Loucy (cell line): ENCODE data around the gene SCFD1.
A peak's percentile ranks its signal among the peaks of the same experiment; 100 is the strongest.

Experiments
- H2AFZ ChIP-seq: fragments of 200-600 bp; sonication (generic); 2 replicates; pipeline ENCODE4 v1.6.0; 2016; ENCODE audit warnings: antibody characterized with exemption, mild to moderate bottlenecking, low read length, moderate library complexity
- H3F3A ChIP-seq: fragments of 200-600 bp; 2 replicates; pipeline ENCODE4 v1.6.0; 2016; ENCODE audit warnings: antibody characterized with exemption, low read depth, mild to moderate bottlenecking
- H3K27me3 ChIP-seq: fragments of 200-600 bp; sonication (generic); 2 replicates; pipeline ENCODE4 v1.6.1; 2014; ENCODE audit warnings: low read length, mild to moderate bottlenecking; ENCODE audit not compliant: insufficient read depth, poor library complexity, severe bottlenecking
- H3K36me3 ChIP-seq: fragments of 200-600 bp; sonication (generic); 2 replicates; pipeline ENCODE4 v1.6.1; 2016; ENCODE audit warnings: low read length; ENCODE audit not compliant: insufficient read depth
- H3K4me1 ChIP-seq: fragments of 200-600 bp; sonication (generic); 2 replicates; pipeline ENCODE4 v1.5.1; 2014; ENCODE audit warnings: low read length, mild to moderate bottlenecking; ENCODE audit not compliant: insufficient read depth, poor library complexity, severe bottlenecking
- H3K4me2 ChIP-seq: fragments of 200-600 bp; sonication (generic); 2 replicates; pipeline ENCODE4 v1.6.0; 2014; ENCODE audit warnings: antibody characterized with exemption, low read length, low read depth, mild to moderate bottlenecking; ENCODE audit not compliant: poor library complexity, severe bottlenecking
- H3K4me3 ChIP-seq: fragments of 200-600 bp; sonication (generic); 2 replicates; pipeline ENCODE4 v1.5.1; 2014; ENCODE audit warnings: low read length, mild to moderate bottlenecking, mixed read lengths; ENCODE audit not compliant: poor library complexity, severe bottlenecking
- H3K79me2 ChIP-seq: fragments of 200-600 bp; sonication (generic); 2 replicates; pipeline ENCODE4 v1.6.1; 2014; ENCODE audit warnings: low read length; ENCODE audit not compliant: insufficient read depth
- H3K9ac ChIP-seq: fragments of 200-600 bp; sonication (generic); 2 replicates; pipeline ENCODE4 v1.6.0; 2014; ENCODE audit warnings: mild to moderate bottlenecking, low read depth, low read length, moderate library complexity; ENCODE audit not compliant: poor library complexity, severe bottlenecking
- H3K9me2 ChIP-seq: fragments of 200-600 bp; sonication (generic); replicated peaks from 2 replicates; pipeline ENCODE4 v1.6.1; 2016; ENCODE audit warnings: low read depth, low read length, mixed read lengths
- H3K9me3 ChIP-seq: fragments of 200-600 bp; sonication (generic); 2 replicates; pipeline ENCODE4 v1.6.1; 2014; ENCODE audit warnings: mild to moderate bottlenecking, antibody characterized with exemption, low read length, low read depth; ENCODE audit not compliant: insufficient read depth
- H4K20me1 ChIP-seq: fragments of 200-600 bp; sonication (generic); 2 replicates; pipeline ENCODE4 v1.6.0; 2014; ENCODE audit warnings: antibody characterized with exemption, low read length, mild to moderate bottlenecking; ENCODE audit not compliant: insufficient read depth, poor library complexity, severe bottlenecking
- EZH2phosphoT487 ChIP-seq: fragments of 200-600 bp; IDR thresholded peaks from 2 replicates; pipeline ENCODE4 v1.6.1; 2018; ENCODE audit warnings: antibody characterized with exemption, mild to moderate bottlenecking, moderate library complexity, borderline replicate concordance
- TF ChIP-seq, protein P1 (sequence below): fragments of 200-600 bp; sonication (generic); conservative IDR thresholded peaks from 2 replicates; pipeline ENCODE4 v1.5.1; 2014; ENCODE audit warnings: mild to moderate bottlenecking, antibody characterized with exemption, low read length

SCFD1 gene

DNA sequence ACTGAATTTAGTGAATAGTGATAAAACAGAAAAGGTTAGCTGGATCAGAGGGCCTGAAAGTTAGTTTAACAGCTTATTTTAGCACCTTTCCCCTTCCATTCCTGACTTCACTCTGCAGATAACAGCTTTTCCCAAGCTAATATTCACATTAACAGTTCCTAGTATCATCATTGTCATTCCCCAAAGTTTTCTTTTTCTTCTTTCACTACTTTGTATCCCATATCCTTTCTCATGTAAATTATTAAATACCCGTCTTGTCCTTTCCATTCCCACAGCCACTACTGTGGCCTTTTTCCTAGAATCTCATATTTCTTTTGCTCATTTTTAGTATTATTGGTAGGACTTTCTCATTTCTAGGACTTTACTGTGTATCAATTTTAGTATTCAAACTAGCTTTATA lies 70.5 kb downstream of the SCFD1 start:
- Histone ChIP-seq H3K9ac (no peak overlapping the region), H3F3A (no peaks in the 10 kb centered on the region), H3K4me3 (no peak overlapping the region), H3K9me2 (no peaks in the 10 kb centered on the region), H3K4me2 (no peak overlapping the region), H2AFZ (no peak overlapping the region), H3K79me2 (no peaks in the 10 kb centered on the region), H4K20me1 (no peaks in the 10 kb centered on the region), H3K36me3 (peaks cover 27% of the 10 kb centered on the region; the same call in 1 of the 2 replicates), H3K9me3 (no peaks in the 10 kb centered on the region), H3K27me3 (no peaks in the 10 kb centered on the region), H3K4me1 (peaks cover 4% of the 10 kb centered on the region)
- TF ChIP-seq, protein P1, sequence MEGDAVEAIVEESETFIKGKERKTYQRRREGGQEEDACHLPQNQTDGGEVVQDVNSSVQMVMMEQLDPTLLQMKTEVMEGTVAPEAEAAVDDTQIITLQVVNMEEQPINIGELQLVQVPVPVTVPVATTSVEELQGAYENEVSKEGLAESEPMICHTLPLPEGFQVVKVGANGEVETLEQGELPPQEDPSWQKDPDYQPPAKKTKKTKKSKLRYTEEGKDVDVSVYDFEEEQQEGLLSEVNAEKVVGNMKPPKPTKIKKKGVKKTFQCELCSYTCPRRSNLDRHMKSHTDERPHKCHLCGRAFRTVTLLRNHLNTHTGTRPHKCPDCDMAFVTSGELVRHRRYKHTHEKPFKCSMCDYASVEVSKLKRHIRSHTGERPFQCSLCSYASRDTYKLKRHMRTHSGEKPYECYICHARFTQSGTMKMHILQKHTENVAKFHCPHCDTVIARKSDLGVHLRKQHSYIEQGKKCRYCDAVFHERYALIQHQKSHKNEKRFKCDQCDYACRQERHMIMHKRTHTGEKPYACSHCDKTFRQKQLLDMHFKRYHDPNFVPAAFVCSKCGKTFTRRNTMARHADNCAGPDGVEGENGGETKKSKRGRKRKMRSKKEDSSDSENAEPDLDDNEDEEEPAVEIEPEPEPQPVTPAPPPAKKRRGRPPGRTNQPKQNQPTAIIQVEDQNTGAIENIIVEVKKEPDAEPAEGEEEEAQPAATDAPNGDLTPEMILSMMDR = no peak
- TF ChIP-seq EZH2phosphoT487 = no peak

DNA sequence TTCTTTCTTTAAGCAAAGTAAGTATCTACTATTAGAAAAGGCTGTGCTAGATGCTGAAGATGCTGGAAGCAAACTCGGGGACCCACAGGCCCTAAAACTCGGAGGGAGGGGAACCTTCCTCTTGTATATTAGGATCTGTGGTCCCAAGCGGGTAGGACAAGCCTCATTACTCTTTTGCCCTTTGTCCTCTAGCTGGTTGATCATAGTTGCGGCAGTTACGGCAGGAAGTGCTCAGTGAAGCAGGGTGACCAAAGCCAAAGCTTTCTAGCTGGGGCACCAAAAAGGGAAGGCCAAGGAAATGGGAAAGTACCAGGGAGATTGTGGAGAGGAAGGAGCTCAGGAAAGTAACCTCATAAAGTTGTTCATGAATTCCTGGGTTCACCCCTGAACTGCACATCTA lies 76.3 kb downstream of the SCFD1 start:
- H3F3A ChIP-seq = no peaks in the 10 kb centered on the region
- no peak overlapping the region for H3K4me3 ChIP-seq
- H2AFZ ChIP-seq = no peak overlapping the region; the same call in 1 of the 2 replicates
- H3K27me3 ChIP-seq = no peaks in the 10 kb centered on the region
- H3K36me3 ChIP-seq = peaks cover 46% of the 10 kb centered on the region; the same call in 1 of the 2 replicates
- TF ChIP-seq, protein P1 = no peak
- no peak for TF ChIP-seq EZH2phosphoT487
- peaks cover 18% of the 10 kb centered on the region for H3K4me1 ChIP-seq
- no peaks in the 10 kb centered on the region for H4K20me1 ChIP-seq
- H3K9ac ChIP-seq = no peak overlapping the region
- peak overlapping the region; percentile 35 for H3K4me2 ChIP-seq
- H3K9me3 ChIP-seq = no peaks in the 10 kb centered on the region
- no peaks in the 10 kb centered on the region for H3K9me2 ChIP-seq
- no peaks in the 10 kb centered on the region for H3K79me2 ChIP-seq

DNA sequence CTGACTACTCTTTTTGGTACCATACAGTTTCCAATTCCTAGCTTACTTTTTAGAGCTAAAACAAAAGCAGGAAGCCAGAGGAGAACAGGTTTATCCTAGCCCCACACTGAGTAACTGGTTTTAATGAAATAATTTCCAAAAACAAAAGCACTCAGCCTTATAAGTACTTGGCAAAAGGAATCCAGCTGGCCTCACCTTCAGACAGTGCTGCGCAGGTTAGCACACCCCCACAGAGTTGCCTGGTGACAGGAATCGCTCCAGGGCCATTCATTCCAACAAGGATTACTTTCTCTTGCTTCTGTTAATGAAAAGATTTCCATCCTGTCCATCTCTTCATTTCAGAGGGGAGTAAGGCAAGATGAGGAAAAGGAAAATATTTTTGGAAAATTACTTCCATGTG lies 84.6 kb downstream of the SCFD1 start:
- Histone ChIP-seq H4K20me1 (no peaks in the 10 kb centered on the region), H3K9me3 (no peaks in the 10 kb centered on the region), H3K9ac (no peak overlapping the region), H3K79me2 (no peaks in the 10 kb centered on the region), H3K9me2 (no peaks in the 10 kb centered on the region), H3K4me1 (no peaks in the 10 kb centered on the region), H3K36me3 (peaks cover 48% of the 10 kb centered on the region; the same call in 1 of the 2 replicates), H3K4me2 (no peak overlapping the region), H3K27me3 (no peaks in the 10 kb centered on the region), H3F3A (no peaks in the 10 kb centered on the region), H2AFZ (no peak overlapping the region), H3K4me3 (no peak overlapping the region)
- TF ChIP-seq, protein P1 = no peak
- TF ChIP-seq EZH2phosphoT487 = no peak
